AG09309 (cell line): Measurements from ENCODE around the gene XPO5.
"Not testable (repeated sequence)": the region's sequence is repeated elsewhere in the genome, so short reads cannot be mapped to it uniquely, and the experiment has no call there.

Experiments used
- DNase-seq: peaks from one replicate; pipeline ENCODE4 v3.0.0-alpha.2; 2010; ENCODE audit warnings: low read depth
- H3K4me3 ChIP-seq: 2 replicates; pipeline ENCODE4 v1.5.1; 2011; ENCODE audit warnings: mild to moderate bottlenecking, low read depth, low read length, moderate library complexity; ENCODE audit not compliant: control insufficient read depth
- CTCF ChIP-seq: IDR thresholded peaks from 2 replicates; pipeline ENCODE4 v1.5.1; 2011; ENCODE audit warnings: mild to moderate bottlenecking, low read depth, low read length, inconsistent platforms; ENCODE audit not compliant: insufficient read depth, control insufficient read depth; ENCODE audit errors: missing control alignments

XPO5 gene

DNA sequence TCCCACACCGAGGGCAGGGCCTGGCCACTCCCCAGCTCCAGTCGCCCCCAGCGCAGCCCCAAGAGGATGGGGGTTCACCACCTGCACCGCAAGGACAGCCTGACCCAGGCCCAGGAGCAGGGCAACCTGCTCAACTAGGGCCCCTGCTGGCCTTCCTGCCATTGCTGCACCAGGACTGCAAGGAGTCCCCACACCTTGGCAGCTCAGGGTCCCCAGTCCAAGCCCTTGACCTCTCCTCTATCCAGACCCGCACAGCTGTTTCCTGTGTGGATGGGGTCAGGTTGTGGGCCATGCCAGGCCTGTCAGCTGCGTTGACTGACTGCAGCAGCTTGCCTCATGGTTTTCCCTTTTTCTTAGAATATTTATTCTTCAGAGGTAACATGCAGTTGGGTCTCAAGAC is 70.1 kb downstream of the XPO5 start:
- no peak overlapping the region for H3K4me3 ChIP-seq
- no peak for DNase-seq
- TF ChIP-seq CTCF: no peak

GRCh38 chr6:43504756-43505593 is 70.9 kb downstream of the XPO5 start:
- no peak for DNase-seq
- no peak for TF ChIP-seq CTCF
- no peak overlapping the region for H3K4me3 ChIP-seq

DNA sequence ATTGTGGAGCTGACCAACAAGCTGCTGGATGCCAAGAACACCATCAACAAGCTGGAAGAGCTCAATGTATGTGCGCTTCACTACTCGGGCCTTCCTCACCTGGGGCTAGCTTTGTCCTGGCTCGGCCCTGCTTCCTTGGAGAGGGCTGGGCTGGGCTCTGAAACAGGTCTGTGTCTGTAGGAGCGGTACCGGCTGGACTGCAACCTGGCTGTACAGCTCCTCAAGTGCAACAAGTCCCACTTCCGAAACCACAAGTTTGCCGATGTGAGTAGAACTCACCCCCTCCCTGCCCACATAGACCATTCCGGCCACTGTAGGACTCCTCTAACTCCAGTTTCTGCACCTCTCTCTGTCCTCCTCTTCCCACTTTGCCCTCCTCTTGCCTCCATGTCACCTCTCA is 72.4 kb downstream of the XPO5 start:
- DNase-seq: no peak
- no peak for TF ChIP-seq CTCF
- H3K4me3 ChIP-seq: no peak overlapping the region

GRCh38 chr6:43502666-43503065 is 73.2 kb downstream of the XPO5 start:
- no peak for DNase-seq
- no peak overlapping the region for H3K4me3 ChIP-seq
- TF ChIP-seq CTCF: no peak

- no peak for TF ChIP-seq CTCF
- no peak overlapping the region for H3K4me3 ChIP-seq
- no peak for DNase-seq
Observed at GRCh38 chr6:43500921-43501320, 74.9 kb downstream of the XPO5 start.

- H3K4me3 ChIP-seq: no peak overlapping the region
- TF ChIP-seq CTCF: no peak
- no peak for DNase-seq
Observed at GRCh38 chr6:43499028-43499815, 76.6 kb downstream of the XPO5 start.

DNA sequence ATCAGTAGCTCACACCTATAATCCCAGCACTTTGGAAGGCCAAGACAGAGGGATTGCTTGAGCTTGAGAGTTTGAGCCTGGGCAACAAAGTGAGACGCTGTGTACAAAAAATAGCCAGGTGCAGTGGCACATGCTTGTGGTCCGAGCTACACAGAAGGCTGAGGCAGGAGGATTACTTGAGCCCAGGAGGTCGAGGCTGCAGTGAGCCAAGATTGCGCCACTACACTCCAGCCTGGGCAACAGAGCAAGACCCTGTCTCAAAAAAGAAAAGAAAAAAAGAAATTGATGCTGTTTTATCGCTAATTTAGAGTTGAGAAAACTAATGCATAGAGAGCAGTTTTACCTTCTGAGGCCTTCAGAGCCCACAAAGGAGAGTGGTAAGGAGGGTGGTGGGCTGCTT is 77.5 kb downstream of the XPO5 start:
- DNase-seq: not testable (repeated sequence)

More for the DNA sequence above, 77.5 kb downstream of the XPO5 start:
- H3K4me3 ChIP-seq: not testable (repeated sequence)
